NT2/D1 (cell line): Measurements from ENCODE around the gene HLF.

ENCODE experiments used
- SUZ12 ChIP-seq: IDR thresholded peaks from 2 replicates; pipeline ENCODE4 v1.6.1; 2011; ENCODE audit not compliant: insufficient read length, insufficient read depth; ENCODE audit errors: extremely low read depth
- YY1 ChIP-seq: IDR thresholded peaks from 2 replicates; pipeline ENCODE4 v1.6.1; 2011; ENCODE audit not compliant: insufficient read length, insufficient read depth

DNA sequence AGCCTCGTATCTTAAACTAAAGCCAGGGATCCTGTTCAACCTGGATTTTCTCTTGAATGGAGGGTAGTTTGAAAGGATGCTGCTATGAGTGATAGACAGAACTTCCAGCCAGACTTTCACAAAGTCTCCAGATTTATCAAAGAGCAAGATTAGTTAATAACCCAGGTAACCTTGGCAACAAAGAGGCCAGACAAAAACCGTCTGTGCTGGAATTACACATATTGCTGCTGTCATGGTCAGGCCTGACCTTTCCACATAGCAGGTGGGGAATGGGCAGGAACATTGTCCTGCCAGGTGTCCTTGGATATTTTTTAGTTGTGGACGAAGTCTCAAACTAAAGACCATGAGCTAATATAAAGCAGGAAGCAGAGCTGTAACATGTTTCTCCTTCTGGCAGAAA, 52.5 kb downstream of the HLF start:
- TF ChIP-seq YY1 (no peak), SUZ12 (no peak)
